Loucy (cell line): ENCODE results near the gene MET.

ENCODE experiments used
- H2AFZ ChIP-seq: fragments of 200-600 bp; sonication (generic); 2 replicates; pipeline ENCODE4 v1.6.0; 2016; ENCODE audit warnings: antibody characterized with exemption, mild to moderate bottlenecking, low read length, moderate library complexity
- H3F3A ChIP-seq: fragments of 200-600 bp; 2 replicates; pipeline ENCODE4 v1.6.0; 2016; ENCODE audit warnings: antibody characterized with exemption, low read depth, mild to moderate bottlenecking
- H3K27me3 ChIP-seq: fragments of 200-600 bp; sonication (generic); 2 replicates; pipeline ENCODE4 v1.6.1; 2014; ENCODE audit warnings: low read length, mild to moderate bottlenecking; ENCODE audit not compliant: insufficient read depth, poor library complexity, severe bottlenecking
- H3K36me3 ChIP-seq: fragments of 200-600 bp; sonication (generic); 2 replicates; pipeline ENCODE4 v1.6.1; 2016; ENCODE audit warnings: low read length; ENCODE audit not compliant: insufficient read depth
- H3K4me1 ChIP-seq: fragments of 200-600 bp; sonication (generic); 2 replicates; pipeline ENCODE4 v1.5.1; 2014; ENCODE audit warnings: low read length, mild to moderate bottlenecking; ENCODE audit not compliant: insufficient read depth, poor library complexity, severe bottlenecking
- H3K4me2 ChIP-seq: fragments of 200-600 bp; sonication (generic); 2 replicates; pipeline ENCODE4 v1.6.0; 2014; ENCODE audit warnings: antibody characterized with exemption, low read length, low read depth, mild to moderate bottlenecking; ENCODE audit not compliant: poor library complexity, severe bottlenecking
- H3K4me3 ChIP-seq: fragments of 200-600 bp; sonication (generic); 2 replicates; pipeline ENCODE4 v1.5.1; 2014; ENCODE audit warnings: low read length, mild to moderate bottlenecking, mixed read lengths; ENCODE audit not compliant: poor library complexity, severe bottlenecking
- H3K79me2 ChIP-seq: fragments of 200-600 bp; sonication (generic); 2 replicates; pipeline ENCODE4 v1.6.1; 2014; ENCODE audit warnings: low read length; ENCODE audit not compliant: insufficient read depth
- H3K9ac ChIP-seq: fragments of 200-600 bp; sonication (generic); 2 replicates; pipeline ENCODE4 v1.6.0; 2014; ENCODE audit warnings: mild to moderate bottlenecking, low read depth, low read length, moderate library complexity; ENCODE audit not compliant: poor library complexity, severe bottlenecking
- H3K9me2 ChIP-seq: fragments of 200-600 bp; sonication (generic); replicated peaks from 2 replicates; pipeline ENCODE4 v1.6.1; 2016; ENCODE audit warnings: low read depth, low read length, mixed read lengths
- H3K9me3 ChIP-seq: fragments of 200-600 bp; sonication (generic); 2 replicates; pipeline ENCODE4 v1.6.1; 2014; ENCODE audit warnings: mild to moderate bottlenecking, antibody characterized with exemption, low read length, low read depth; ENCODE audit not compliant: insufficient read depth
- H4K20me1 ChIP-seq: fragments of 200-600 bp; sonication (generic); 2 replicates; pipeline ENCODE4 v1.6.0; 2014; ENCODE audit warnings: antibody characterized with exemption, low read length, mild to moderate bottlenecking; ENCODE audit not compliant: insufficient read depth, poor library complexity, severe bottlenecking
- EZH2phosphoT487 ChIP-seq: fragments of 200-600 bp; IDR thresholded peaks from 2 replicates; pipeline ENCODE4 v1.6.1; 2018; ENCODE audit warnings: antibody characterized with exemption, mild to moderate bottlenecking, moderate library complexity, borderline replicate concordance
- TF ChIP-seq, protein P1 (sequence below): fragments of 200-600 bp; sonication (generic); conservative IDR thresholded peaks from 2 replicates; pipeline ENCODE4 v1.5.1; 2014; ENCODE audit warnings: mild to moderate bottlenecking, antibody characterized with exemption, low read length

The MET gene

DNA sequence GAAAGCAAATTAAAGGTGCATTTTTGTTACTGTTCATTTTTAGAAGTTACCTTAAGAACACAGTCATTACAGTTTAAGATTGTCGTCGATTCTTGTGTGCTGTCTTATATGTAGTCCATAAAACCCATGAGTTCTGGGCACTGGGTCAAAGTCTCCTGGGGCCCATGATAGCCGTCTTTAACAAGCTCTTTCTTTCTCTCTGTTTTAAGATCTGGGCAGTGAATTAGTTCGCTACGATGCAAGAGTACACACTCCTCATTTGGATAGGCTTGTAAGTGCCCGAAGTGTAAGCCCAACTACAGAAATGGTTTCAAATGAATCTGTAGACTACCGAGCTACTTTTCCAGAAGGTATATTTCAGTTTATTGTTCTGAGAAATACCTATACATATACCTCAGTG lies 99.6 kb downstream of the MET start:
- Histone ChIP-seq H3K27me3 (no peaks in the 10 kb centered on the region), H3F3A (no peaks in the 10 kb centered on the region), H3K4me3 (no peak overlapping the region), H3K4me2 (no peak overlapping the region), H3K9me3 (no peaks in the 10 kb centered on the region), H3K9ac (no peak overlapping the region), H4K20me1 (no peaks in the 10 kb centered on the region), H3K4me1 (no peaks in the 10 kb centered on the region), H3K36me3 (no peaks in the 10 kb centered on the region), H3K9me2 (no peaks in the 10 kb centered on the region), H3K79me2 (no peaks in the 10 kb centered on the region), H2AFZ (no peak overlapping the region)
- TF ChIP-seq, protein P1, sequence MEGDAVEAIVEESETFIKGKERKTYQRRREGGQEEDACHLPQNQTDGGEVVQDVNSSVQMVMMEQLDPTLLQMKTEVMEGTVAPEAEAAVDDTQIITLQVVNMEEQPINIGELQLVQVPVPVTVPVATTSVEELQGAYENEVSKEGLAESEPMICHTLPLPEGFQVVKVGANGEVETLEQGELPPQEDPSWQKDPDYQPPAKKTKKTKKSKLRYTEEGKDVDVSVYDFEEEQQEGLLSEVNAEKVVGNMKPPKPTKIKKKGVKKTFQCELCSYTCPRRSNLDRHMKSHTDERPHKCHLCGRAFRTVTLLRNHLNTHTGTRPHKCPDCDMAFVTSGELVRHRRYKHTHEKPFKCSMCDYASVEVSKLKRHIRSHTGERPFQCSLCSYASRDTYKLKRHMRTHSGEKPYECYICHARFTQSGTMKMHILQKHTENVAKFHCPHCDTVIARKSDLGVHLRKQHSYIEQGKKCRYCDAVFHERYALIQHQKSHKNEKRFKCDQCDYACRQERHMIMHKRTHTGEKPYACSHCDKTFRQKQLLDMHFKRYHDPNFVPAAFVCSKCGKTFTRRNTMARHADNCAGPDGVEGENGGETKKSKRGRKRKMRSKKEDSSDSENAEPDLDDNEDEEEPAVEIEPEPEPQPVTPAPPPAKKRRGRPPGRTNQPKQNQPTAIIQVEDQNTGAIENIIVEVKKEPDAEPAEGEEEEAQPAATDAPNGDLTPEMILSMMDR = no peak
- TF ChIP-seq EZH2phosphoT487 = no peak

DNA sequence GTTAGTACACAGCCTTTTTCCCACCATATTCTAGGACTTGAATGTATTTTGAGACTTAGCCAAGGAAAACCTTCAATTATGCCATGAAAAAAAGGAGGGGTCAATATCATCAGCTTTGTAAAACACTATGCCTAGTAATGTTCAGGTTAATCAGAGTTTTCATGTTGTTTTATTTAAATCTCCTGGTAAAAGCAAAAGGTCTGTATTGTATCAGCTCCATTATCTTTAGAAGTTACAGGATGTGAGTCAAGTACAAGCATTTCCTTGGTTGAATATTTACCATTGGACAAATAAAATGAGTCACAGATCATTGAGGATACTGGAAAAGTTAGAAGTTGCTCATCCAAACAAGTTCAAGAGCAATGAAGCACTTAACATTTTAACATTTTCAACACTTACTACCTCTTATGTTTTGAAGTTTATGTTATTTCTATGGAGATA lies 100.4 kb downstream of the MET start:
- Histone ChIP-seq H3K4me3 (no peak overlapping the region), H3K79me2 (no peaks in the 10 kb centered on the region), H3F3A (no peaks in the 10 kb centered on the region), H3K4me2 (no peak overlapping the region), H3K27me3 (no peaks in the 10 kb centered on the region), H3K4me1 (no peaks in the 10 kb centered on the region), H3K9me2 (no peaks in the 10 kb centered on the region), H3K9ac (no peak overlapping the region), H4K20me1 (no peaks in the 10 kb centered on the region), H3K36me3 (no peaks in the 10 kb centered on the region), H3K9me3 (no peaks in the 10 kb centered on the region), H2AFZ (no peak overlapping the region)
- no peak for TF ChIP-seq EZH2phosphoT487
- TF ChIP-seq, protein P1 = no peak

DNA sequence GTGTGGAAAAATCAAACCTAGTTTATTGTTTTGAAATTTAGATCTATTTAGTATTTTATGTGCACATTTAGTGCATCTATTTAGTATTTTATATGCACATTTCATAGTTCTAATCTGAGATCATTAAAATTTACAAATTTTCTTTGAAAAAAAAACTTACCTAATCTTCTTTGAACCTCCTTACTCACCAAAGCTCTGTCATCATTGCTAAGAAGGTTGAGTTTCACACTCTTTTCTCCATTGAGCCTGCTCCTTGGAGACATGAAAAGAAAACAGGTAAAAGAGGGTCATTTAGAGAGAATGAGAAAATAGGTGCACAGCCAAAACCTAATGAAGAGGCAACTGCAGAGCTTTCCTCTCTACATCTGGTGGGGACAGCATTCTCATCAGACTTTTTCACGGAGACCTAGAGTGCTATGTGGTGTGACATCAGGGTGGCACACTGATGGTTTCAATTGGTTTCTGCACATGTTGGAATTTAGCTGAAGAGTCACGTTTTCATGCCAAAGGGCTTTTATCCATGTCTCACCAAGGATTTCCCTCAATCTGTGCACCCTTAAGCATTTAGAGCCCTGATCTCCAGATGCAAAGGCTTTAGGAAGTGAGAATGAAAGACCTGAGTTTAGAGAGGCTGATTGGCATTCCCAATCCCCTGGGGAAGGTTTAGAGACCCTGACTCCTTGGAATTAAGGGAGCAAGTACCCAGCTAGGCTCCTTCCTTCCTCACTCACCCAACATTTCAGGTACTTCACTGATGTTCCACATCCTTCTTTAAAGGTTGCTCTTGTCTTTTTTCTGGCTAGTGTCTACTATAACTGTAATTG lies 101.1 kb downstream of the MET start:
- Histone ChIP-seq H3K4me2 (no peak overlapping the region), H2AFZ (no peak overlapping the region), H3F3A (no peaks in the 10 kb centered on the region), H3K4me1 (no peaks in the 10 kb centered on the region), H3K9me3 (no peaks in the 10 kb centered on the region), H3K36me3 (no peaks in the 10 kb centered on the region), H3K4me3 (no peak overlapping the region), H3K79me2 (no peaks in the 10 kb centered on the region), H3K9ac (no peak overlapping the region), H3K9me2 (no peaks in the 10 kb centered on the region), H3K27me3 (no peaks in the 10 kb centered on the region), H4K20me1 (no peaks in the 10 kb centered on the region)
- no peak for TF ChIP-seq EZH2phosphoT487
- TF ChIP-seq, protein P1 = no peak
